Tibial artery (tissue), 4 donors: Measurements from ENCODE around the gene SHMT1.

Source experiments
- DNase-seq, 2 donors: peaks; one replicate each; pipeline ENCODE4 v3.0.0-alpha.2; 2019
- H3K27ac ChIP-seq, 2 donors: fragments of 200-600 bp; sonication (generic) in 1 of 2; 1 replicate in 1 of 2; 2 replicates in 1 of 2; pipeline ENCODE4 v1.5.1; 2018 to 2019; ENCODE audit warnings: mild to moderate bottlenecking in 1 of 2
- H3K27me3 ChIP-seq, 2 donors: fragments of 200-600 bp; sonication (generic) in 1 of 2; one replicate each; pipeline versions ENCODE4 v1.5.1 to v1.6.0; 2016 to 2019
- H3K36me3 ChIP-seq, 3 donors: fragments of 200-600 bp; sonication (generic) in 2 of 3; one replicate each; pipeline ENCODE4 v1.5.1; 2016 to 2019; ENCODE audit warnings: mild to moderate bottlenecking in 2 of 3
- H3K4me1 ChIP-seq, 4 donors: fragments of 200-600 bp; sonication (generic) in 2 of 4; 1 replicate in 3 of 4; 2 replicates in 1 of 4; pipeline ENCODE4 v1.5.1; 2016 to 2019
- H3K4me3 ChIP-seq, 2 donors: fragments of 200-600 bp; sonication (generic) in 1 of 2; 1 replicate in 1 of 2; 2 replicates in 1 of 2; pipeline ENCODE4 v1.5.1; 2018 to 2019; ENCODE audit warnings: mild to moderate bottlenecking in 2 of 2
- H3K9me3 ChIP-seq, 3 donors: fragments of 200-600 bp; sonication (generic) in 1 of 3; one replicate each; pipeline ENCODE4 v1.5.1; 2016 to 2019
- CTCF ChIP-seq, 2 experiments: fragments of 200-600 bp in 1 of 2; fragments of 450-650 bp in 1 of 2; IDR thresholded peaks; one replicate each; pipeline ENCODE4 v1.5.1; 2017 to 2019; ENCODE audit warnings: antibody characterized with exemption in 2 of 2, mild to moderate bottlenecking in 1 of 2, moderate library complexity in 1 of 2
- intact Hi-C: fragments of 100-400 bp; cut with DNase I; formaldehyde crosslinking; loops from one replicate; pipeline ENCODE4 v1.15.0; 2023; ENCODE audit warnings: low total_unique reads

Gene SHMT1

GRCh38 chr17:18318771-18319450 is 44.4 kb downstream of the SHMT1 start:
- DNase-seq: no peak
- H3K4me3 ChIP-seq: peak overlapping the region in 1 of 2 donors; percentile 7
- intact Hi-C loops: no loop called here
- peaks cover 0 to 55% (median 46%) of the 10 kb centered on the region in 4 donors for H3K4me1 ChIP-seq
- H3K27ac ChIP-seq: no peak overlapping the region
- no peak for TF ChIP-seq CTCF (IDR thresholded peaks at IDR 0.05)
- H3K27me3 ChIP-seq: no peaks in the 10 kb centered on the region
- H3K9me3 ChIP-seq: no peaks in the 10 kb centered on the region
- H3K36me3 ChIP-seq: peaks cover 21 to 72% (median 37%) of the 10 kb centered on the region in 3 donors

GRCh38 chr17:18318117-18318516 is 45.2 kb downstream of the SHMT1 start:
- Histone ChIP-seq H3K27me3 (no peaks in the 10 kb centered on the region), H3K27ac (no peak overlapping the region), H3K4me3 (peak overlapping the region in 1 of 2 donors; percentile 7), H3K36me3 (peaks cover 15 to 64% (median 29%) of the 10 kb centered on the region in 3 donors), H3K4me1 (peaks cover 0 to 63% (median 54%) of the 10 kb centered on the region in 4 donors), H3K9me3 (no peaks in the 10 kb centered on the region)
- intact Hi-C loops: no loop called here
- no peak for DNase-seq
- TF ChIP-seq CTCF (IDR thresholded peaks at IDR 0.05): no peak

GRCh38 chr17:18315961-18316360 is 47.4 kb downstream of the SHMT1 start:
- DNase-seq: no peak
- no peak for TF ChIP-seq CTCF (IDR thresholded peaks at IDR 0.05)
- Histone ChIP-seq H3K27ac (peak overlapping the region; percentile 88 to 91), H3K4me3 (peak overlapping the region; percentile 76 to 85), H3K9me3 (no peaks in the 10 kb centered on the region), H3K27me3 (no peaks in the 10 kb centered on the region), H3K4me1 (peaks cover 0 to 73% (median 64%) of the 10 kb centered on the region in 4 donors), H3K36me3 (peaks cover 6 to 43% (median 17%) of the 10 kb centered on the region in 3 donors)
- intact Hi-C loops: no loop called here

- Histone ChIP-seq H3K4me3 (peak overlapping the region; percentile 76 to 85), H3K27me3 (no peaks in the 10 kb centered on the region), H3K27ac (peak overlapping the region; percentile 88 to 91), H3K4me1 (peaks cover 0 to 71% (median 64%) of the 10 kb centered on the region in 4 donors), H3K36me3 (peaks cover 6 to 39% (median 14%) of the 10 kb centered on the region in 3 donors), H3K9me3 (no peaks in the 10 kb centered on the region)
- intact Hi-C loops: no loop called here
- no peak for TF ChIP-seq CTCF (IDR thresholded peaks at IDR 0.05)
- DNase-seq: no peak
These were observed 47.8 kb downstream of the SHMT1 start for GRCh38 chr17:18315562-18315922.

GRCh38 chr17:18314731-18315561 is 48.4 kb downstream of the SHMT1 start, which contains the start of the genes SMCR8 and TOP3A:
TSS of gene SMCR8 (plus strand) at chr17:18315293. CDS start at chr17:18315790, 497 bp downstream.
TSS of gene TOP3A (minus strand) at chr17:18314994. CDS start at chr17:18314778, 216 bp downstream.
- H3K27me3 ChIP-seq: no peaks in the 10 kb centered on the region
- intact Hi-C loops: loop anchor here (5.0 kb wide), 1 partner anchor 53 kb away; the partner anchor contains the start of gene MIEF2
- no peaks in the 10 kb centered on the region for H3K9me3 ChIP-seq
- peaks cover 3 to 33% (median 8%) of the 10 kb centered on the region in 3 donors for H3K36me3 ChIP-seq
- peak; percentile 99 to 100 for DNase-seq
- H3K4me3 ChIP-seq: peak within 1 kb of the TSS; percentile 76 to 85
- H3K27ac ChIP-seq: peak within 1 kb of the TSS; percentile 88 to 91
- peak in 1 of 2 experiments; percentile 7 for TF ChIP-seq CTCF (IDR thresholded peaks at IDR 0.05)
- peaks cover 0 to 65% (median 60%) of the 10 kb centered on the region in 4 donors for H3K4me1 ChIP-seq
